Stomach smooth muscle (tissue), 2 donors: ENCODE data around the gene IL32.

Experiments used
- H3K27ac ChIP-seq: one replicate; pipeline ENCODE4 v1.7.0; 2013; ENCODE audit warnings: mild to moderate bottlenecking, low read length, inconsistent platforms
- H3K27me3 ChIP-seq, 2 donors: one replicate each; pipeline ENCODE4 v1.7.0; 2013; ENCODE audit warnings: low read length in 2 of 2; ENCODE audit not compliant: insufficient read depth in 2 of 2, control insufficient read depth in 1 of 2
- H3K36me3 ChIP-seq, 2 donors: one replicate each; pipeline ENCODE4 v1.7.0; 2013; ENCODE audit warnings: low read length in 2 of 2; ENCODE audit not compliant: control insufficient read depth in 2 of 2, insufficient read depth in 2 of 2
- H3K4me1 ChIP-seq: one replicate; pipeline ENCODE4 v1.7.0; 2013; ENCODE audit warnings: low read length; ENCODE audit not compliant: control insufficient read depth, insufficient read depth
- H3K4me3 ChIP-seq, 2 donors: one replicate each; pipeline ENCODE4 v1.7.0; 2013; ENCODE audit warnings: low read length in 2 of 2
- H3K9ac ChIP-seq, 2 donors: one replicate each; pipeline ENCODE4 v1.7.0; 2013; ENCODE audit warnings: low read length in 2 of 2, mild to moderate bottlenecking in 1 of 2
- H3K9me3 ChIP-seq, 2 donors: one replicate each; pipeline ENCODE4 v1.7.0; 2013; ENCODE audit warnings: low read length in 2 of 2; ENCODE audit not compliant: control insufficient read depth in 2 of 2
- donor health status: healthy.
- donor health status: Pancreatic carcinoma.

Gene IL32

GRCh38 chr16:3112881-3113574 is 47.6 kb downstream of the IL32 start:
- Histone ChIP-seq H3K27ac (no peak overlapping the region), H3K4me3 (peak overlapping the region; percentile 72 to 95), H3K9ac (peak overlapping the region; percentile 75 to 78), H3K27me3 (no peaks in the 10 kb centered on the region), H3K36me3 (peaks cover 12 to 14% of the 10 kb centered on the region in 2 donors), H3K4me1 (peaks cover 29% of the 10 kb centered on the region), H3K9me3 (no peaks in the 10 kb centered on the region)

GRCh38 chr16:3113765-3114479 is 48.5 kb downstream of the IL32 start:
- H3K9me3 ChIP-seq = no peaks in the 10 kb centered on the region
- peak overlapping the region; percentile 72 to 95 for H3K4me3 ChIP-seq
- H3K9ac ChIP-seq = peak overlapping the region; percentile 30 to 75
- H3K36me3 ChIP-seq = peaks cover 12 to 17% of the 10 kb centered on the region in 2 donors
- H3K27ac ChIP-seq = no peak overlapping the region
- no peaks in the 10 kb centered on the region for H3K27me3 ChIP-seq
- H3K4me1 ChIP-seq = peaks cover 29% of the 10 kb centered on the region

GRCh38 chr16:3115003-3115402 is 49.6 kb downstream of the IL32 start:
- H3K4me1 ChIP-seq = peaks cover 29% of the 10 kb centered on the region
- H3K27ac ChIP-seq = no peak overlapping the region
- no peak overlapping the region for H3K9ac ChIP-seq
- no peaks in the 10 kb centered on the region for H3K27me3 ChIP-seq
- H3K36me3 ChIP-seq = peaks cover 17 to 18% of the 10 kb centered on the region in 2 donors
- no peak overlapping the region for H3K4me3 ChIP-seq
- no peaks in the 10 kb centered on the region for H3K9me3 ChIP-seq

- Histone ChIP-seq H3K36me3 (peaks cover 17 to 19% of the 10 kb centered on the region in 2 donors), H3K27me3 (no peaks in the 10 kb centered on the region)
These were observed 50.1 kb downstream of the IL32 start for GRCh38 chr16:3115561-3115960.

GRCh38 chr16:3118204-3118790 is 52.9 kb downstream of the IL32 start:
- no peaks in the 10 kb centered on the region for H3K9me3 ChIP-seq
- no peaks in the 10 kb centered on the region for H3K27me3 ChIP-seq
- no peak overlapping the region for H3K4me3 ChIP-seq
- peaks cover 15% of the 10 kb centered on the region for H3K4me1 ChIP-seq
- peaks cover 17 to 22% of the 10 kb centered on the region in 2 donors for H3K36me3 ChIP-seq
- no peak overlapping the region for H3K27ac ChIP-seq
- H3K9ac ChIP-seq = no peak overlapping the region

More at GRCh38 chr16:3115561-3115960, 50.1 kb downstream of the IL32 start:
- Histone ChIP-seq H3K4me3 (no peak overlapping the region), H3K9ac (no peak overlapping the region), H3K27ac (no peak overlapping the region), H3K4me1 (peaks cover 29% of the 10 kb centered on the region), H3K9me3 (no peaks in the 10 kb centered on the region)

- Histone ChIP-seq H3K9ac (no peak overlapping the region), H3K27me3 (no peaks in the 10 kb centered on the region), H3K9me3 (no peaks in the 10 kb centered on the region), H3K4me1 (peaks cover 15% of the 10 kb centered on the region), H3K27ac (no peak overlapping the region), H3K4me3 (no peak overlapping the region), H3K36me3 (peaks cover 17 to 22% of the 10 kb centered on the region in 2 donors)
These were observed 53.4 kb downstream of the IL32 start for GRCh38 chr16:3118846-3119245.
